Right lobe of liver (tissue), 6 donors: ENCODE data around the gene C11orf68. TPM values are rescaled to one million over a fixed set of nuclear protein-coding genes. Genes with fewer than 3 reads are reported as not detected.

Source experiments
- ATAC-seq, 4 donors: fragments of 200-7000 bp; cut with Tn5 transposase; one replicate each; pipeline ENCODE4 v1.9.1; 2020; ENCODE audit warnings: mild to moderate bottlenecking in 4 of 4, moderate library complexity in 4 of 4
- DNase-seq, 3 donors: peaks; one replicate each; pipeline ENCODE4 v3.0.0-alpha.2; 2020
- H3K27ac ChIP-seq, 3 donors: fragments of 200-600 bp; one replicate each; pipeline ENCODE4 v1.8.0; 2022
- H3K27me3 ChIP-seq, 2 donors: fragments of 200-600 bp; one replicate each; pipeline ENCODE4 v1.8.0; 2022
- H3K36me3 ChIP-seq, 4 donors: fragments of 200-600 bp; sonication (generic) in 1 of 4; one replicate each; pipeline versions ENCODE4 v1.5.1 to v1.8.0; 2017 to 2022; ENCODE audit warnings: control low read depth in 1 of 4
- H3K4me1 ChIP-seq, 4 donors: fragments of 200-600 bp; sonication (generic) in 1 of 4; one replicate each; pipeline versions ENCODE4 v1.5.1 to v1.8.0; 2017 to 2022; ENCODE audit warnings: control low read depth in 1 of 4
- H3K4me3 ChIP-seq, 3 donors: fragments of 200-600 bp; one replicate each; pipeline ENCODE4 v1.8.0; 2022
- H3K9me3 ChIP-seq, 4 donors: fragments of 200-600 bp; sonication (generic) in 1 of 4; one replicate each; pipeline versions ENCODE4 v1.5.1 to v1.8.0; 2017 to 2022; ENCODE audit warnings: control low read depth in 1 of 4
- POLR2A ChIP-seq: fragments of 450-650 bp; IDR thresholded peaks from one replicate; pipeline ENCODE4 v1.6.1; 2017; ENCODE audit warnings: antibody characterized with exemption, mild to moderate bottlenecking
- WGBS: methylation state at CpG from one replicate; pipeline ENCODE4 v1.1.6; 2018; ENCODE audit warnings: low coverage, low lambda C conversion rate; ENCODE audit not compliant: insufficient coverage; ENCODE audit errors: missing lambda C conversion rate; 5-methylcytosine and 5-hydroxymethylcytosine counted together
- intact Hi-C, 2 donors: fragments of 100-400 bp; cut with DNase I; formaldehyde crosslinking; loops; one replicate each; pipeline versions ENCODE4 v1.11.2 to v1.14.1; 2022
- total RNA-seq, 6 experiments: library from RNA; depleted of rRNA in 2 of 6; stranded (reverse); fragments of >200 nt in 2 of 6; fragmentation: NEBNext Ultra II Directional in 3 of 6; extraction: Animal tissue kit (Norgen Biotek cat#: 25700) in 3 of 6; gene quantifications; one replicate each; pipeline versions ENCODE4 v1.1.0 to v1.2.4, GENCODE V29; 2016 to 2023
- TF ChIP-seq, protein P1 (sequence below), 4 donors: fragments of 200-600 bp in 3 of 4; fragments of 450-650 bp in 1 of 4; IDR thresholded peaks; one replicate each; pipeline versions ENCODE4 v1.5.1 to v1.8.0; 2016 to 2022; ENCODE audit warnings: antibody characterized with exemption in 4 of 4, mild to moderate bottlenecking in 2 of 4
- donor health status: DM: no; HTN: yes; CAD: no.
- donor health status: DM: no; HTN: no; CAD: no.
- donor health status: DM: no; HTN: no; CAD: no.
- donor health status: DM: no; HTN: yes; CAD: no.
- donor health status: DM: no; HTN: yes; CAD: no.

Gene C11orf68
- total RNA-seq, 6 experiments from 2014 or later = 6.5 to 14.0 (median 12.4) TPM

DNA sequence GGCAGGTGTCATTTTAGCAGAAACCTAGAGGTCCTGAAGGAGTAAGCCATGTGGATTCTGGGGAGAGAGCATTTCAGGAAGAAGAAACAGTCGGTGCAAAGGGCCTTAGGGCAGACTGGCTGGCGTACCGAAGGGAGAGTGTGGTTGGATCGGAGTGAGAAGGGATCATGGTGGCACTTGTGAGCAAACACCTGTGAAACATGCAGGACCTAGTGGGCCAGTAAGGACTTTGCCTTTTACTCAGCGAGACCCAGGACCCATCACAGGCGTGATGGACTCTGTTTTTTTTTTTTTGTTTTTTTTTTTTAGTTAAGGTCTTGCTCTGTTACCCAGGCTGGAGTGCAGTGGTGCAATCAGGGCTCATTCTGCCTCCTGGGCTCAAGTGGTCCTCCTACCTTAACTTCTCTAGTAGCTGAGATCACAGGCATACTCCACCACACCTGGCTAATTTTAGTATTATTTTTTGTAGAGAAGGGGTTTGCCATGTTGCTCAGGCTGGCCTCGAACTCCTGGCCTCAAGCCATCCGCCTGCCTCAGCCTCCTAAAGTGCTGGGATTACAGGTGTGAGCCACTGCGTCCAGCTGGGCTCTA is 23.0 kb upstream of the C11orf68 start:
- H3K4me3 ChIP-seq = no peak overlapping the region
- no peak for ATAC-seq
- TF ChIP-seq, protein P1, sequence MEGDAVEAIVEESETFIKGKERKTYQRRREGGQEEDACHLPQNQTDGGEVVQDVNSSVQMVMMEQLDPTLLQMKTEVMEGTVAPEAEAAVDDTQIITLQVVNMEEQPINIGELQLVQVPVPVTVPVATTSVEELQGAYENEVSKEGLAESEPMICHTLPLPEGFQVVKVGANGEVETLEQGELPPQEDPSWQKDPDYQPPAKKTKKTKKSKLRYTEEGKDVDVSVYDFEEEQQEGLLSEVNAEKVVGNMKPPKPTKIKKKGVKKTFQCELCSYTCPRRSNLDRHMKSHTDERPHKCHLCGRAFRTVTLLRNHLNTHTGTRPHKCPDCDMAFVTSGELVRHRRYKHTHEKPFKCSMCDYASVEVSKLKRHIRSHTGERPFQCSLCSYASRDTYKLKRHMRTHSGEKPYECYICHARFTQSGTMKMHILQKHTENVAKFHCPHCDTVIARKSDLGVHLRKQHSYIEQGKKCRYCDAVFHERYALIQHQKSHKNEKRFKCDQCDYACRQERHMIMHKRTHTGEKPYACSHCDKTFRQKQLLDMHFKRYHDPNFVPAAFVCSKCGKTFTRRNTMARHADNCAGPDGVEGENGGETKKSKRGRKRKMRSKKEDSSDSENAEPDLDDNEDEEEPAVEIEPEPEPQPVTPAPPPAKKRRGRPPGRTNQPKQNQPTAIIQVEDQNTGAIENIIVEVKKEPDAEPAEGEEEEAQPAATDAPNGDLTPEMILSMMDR (IDR thresholded peaks at IDR 0.05) = no peak
- TF ChIP-seq POLR2A = no peak
- H3K4me1 ChIP-seq = no peaks in the 10 kb centered on the region
- H3K36me3 ChIP-seq = no peaks in the 10 kb centered on the region
- intact Hi-C loops = no loop called here
- H3K27ac ChIP-seq = no peak overlapping the region
- no peaks in the 10 kb centered on the region for H3K9me3 ChIP-seq
- no peaks in the 10 kb centered on the region for H3K27me3 ChIP-seq
- no peak for DNase-seq
- WGBS = 62% methylated on average over 8 of the region's 9 CpGs

DNA sequence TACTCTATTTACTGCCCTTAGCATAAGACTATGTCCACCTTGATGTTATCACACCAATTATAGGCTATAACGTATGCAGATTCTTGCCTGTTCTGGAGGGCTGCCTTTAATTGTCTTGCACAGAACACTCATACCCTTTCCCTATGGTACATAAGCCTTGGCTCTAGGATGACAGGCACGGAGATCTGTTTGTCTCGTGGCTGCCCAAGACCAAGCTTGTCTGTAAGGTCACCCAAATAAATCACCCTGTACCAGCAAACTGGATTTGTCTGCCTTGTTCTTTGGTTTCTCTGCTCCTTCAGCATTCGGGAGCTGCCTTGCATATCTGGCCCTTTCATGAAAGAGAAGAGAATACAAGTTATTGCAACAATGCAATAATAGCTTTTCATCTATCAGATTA is 18.9 kb upstream of the C11orf68 start:
- no peaks in the 10 kb centered on the region for H3K9me3 ChIP-seq
- no peak overlapping the region for H3K27ac ChIP-seq
- no peak for DNase-seq
- ATAC-seq = no peak
- no peak overlapping the region for H3K4me3 ChIP-seq
- WGBS = 43% methylated on average over 3 of the region's 4 CpGs
- intact Hi-C loops = no loop called here
- TF ChIP-seq POLR2A = no peak
- TF ChIP-seq, protein P1 (IDR thresholded peaks at IDR 0.05) = no peak
- H3K4me1 ChIP-seq = no peaks in the 10 kb centered on the region
- no peaks in the 10 kb centered on the region for H3K27me3 ChIP-seq
- H3K36me3 ChIP-seq = no peaks in the 10 kb centered on the region

- no peaks in the 10 kb centered on the region for H3K4me1 ChIP-seq
- 56% methylated on average over 3 of the region's 4 CpGs for WGBS
- no peak for ATAC-seq
- TF ChIP-seq, protein P1 (IDR thresholded peaks at IDR 0.05) = no peak
- no peak for TF ChIP-seq POLR2A
- no peak overlapping the region for H3K4me3 ChIP-seq
- H3K27me3 ChIP-seq = no peaks in the 10 kb centered on the region
- no peak for DNase-seq
- H3K36me3 ChIP-seq = no peaks in the 10 kb centered on the region
- no peak overlapping the region for H3K27ac ChIP-seq
- intact Hi-C loops = no loop called here
- no peaks in the 10 kb centered on the region for H3K9me3 ChIP-seq
These were observed 15.2 kb upstream of the C11orf68 start for GRCh38 chr11:65934014-65934413.

DNA sequence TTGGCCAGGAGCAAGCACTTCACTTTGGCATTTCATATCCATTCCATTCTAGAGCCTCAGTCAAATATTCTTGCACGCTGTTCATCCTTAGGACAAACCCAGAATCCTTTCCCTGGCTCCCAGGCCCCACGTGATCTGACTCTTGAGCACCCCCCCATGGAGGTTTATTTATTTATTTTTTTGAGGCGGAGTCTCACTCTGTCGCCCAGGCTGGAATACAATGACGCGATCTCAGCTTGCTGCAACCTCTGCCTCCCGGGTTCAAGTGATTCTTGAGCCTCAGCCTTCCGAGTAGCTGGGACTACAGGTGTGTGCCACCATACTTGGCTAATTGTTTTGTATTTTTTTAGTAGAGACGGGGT is 13.7 kb upstream of the C11orf68 start:
- TF ChIP-seq POLR2A = no peak
- TF ChIP-seq, protein P1 (IDR thresholded peaks at IDR 0.05) = no peak

More for the DNA sequence above, 13.7 kb upstream of the C11orf68 start:
- Histone ChIP-seq H3K4me3 (no peak overlapping the region), H3K4me1 (no peaks in the 10 kb centered on the region), H3K36me3 (no peaks in the 10 kb centered on the region), H3K27ac (no peak overlapping the region), H3K27me3 (no peaks in the 10 kb centered on the region), H3K9me3 (no peaks in the 10 kb centered on the region)
- ATAC-seq = no peak
- no peak for DNase-seq
- 44% methylated on average over 9 of the region's 9 CpGs for WGBS
- intact Hi-C loops = no loop called here
